ENCODE measurements around the gene ATP2B2. TPM values are rescaled to one million over a fixed set of nuclear protein-coding genes. Genes with fewer than 3 reads are reported as not detected.

The ATP2B2 gene
- total RNA-seq, 1 donor from 2014 or later = 0.09 TPM

- H3K27me3 ChIP-seq (ENCODE audit: low read depth) = no peaks in the 10 kb centered on the region
Measured at GRCh38 chr3:10484709-10485108, 20.7 kb downstream of the ATP2B2 start.

GRCh38 chr3:10483686-10484345 lies 21.6 kb downstream of the ATP2B2 start:
- DNase-seq (no peak), ATAC-seq (no peak)
- H3K9me3 ChIP-seq = no peaks in the 10 kb centered on the region
- H3K4me1 ChIP-seq = no peaks in the 10 kb centered on the region
- intact Hi-C loops (cut with DNase I) = no loop called here
- no peaks in the 10 kb centered on the region for H3K36me3 ChIP-seq
- no peak overlapping the region for H3K4me3 ChIP-seq
- TF ChIP-seq CTCF (IDR thresholded peaks at IDR 0.05) = no peak
- no peak overlapping the region for H3K27ac ChIP-seq
- H3K27me3 ChIP-seq (ENCODE audit: low read depth) = no peaks in the 10 kb centered on the region

More at GRCh38 chr3:10484709-10485108, 20.7 kb downstream of the ATP2B2 start:
- Histone ChIP-seq H3K9me3 (no peaks in the 10 kb centered on the region), H3K27ac (no peak overlapping the region), H3K36me3 (no peaks in the 10 kb centered on the region), H3K4me3 (no peak overlapping the region), H3K4me1 (no peaks in the 10 kb centered on the region)
- no peak for ATAC-seq
- no peak for TF ChIP-seq CTCF (IDR thresholded peaks at IDR 0.05)
- intact Hi-C loops (cut with DNase I) = no loop called here
- DNase-seq = no peak

GRCh38 chr3:10483364-10483675 lies 22.1 kb downstream of the ATP2B2 start:
- no peaks in the 10 kb centered on the region for H3K9me3 ChIP-seq
- H3K27ac ChIP-seq = no peak overlapping the region
- ATAC-seq (no peak), DNase-seq (no peak)
- H3K4me1 ChIP-seq = no peaks in the 10 kb centered on the region
- no peak overlapping the region for H3K4me3 ChIP-seq
- no peaks in the 10 kb centered on the region for H3K27me3 ChIP-seq (ENCODE audit: low read depth)
- intact Hi-C loops (cut with DNase I) = no loop called here
- no peaks in the 10 kb centered on the region for H3K36me3 ChIP-seq
- no peak for TF ChIP-seq CTCF (IDR thresholded peaks at IDR 0.05)

GRCh38 chr3:10482631-10483363 lies 22.6 kb downstream of the ATP2B2 start:
- ATAC-seq = no peak
- Histone ChIP-seq H3K36me3 (no peaks in the 10 kb centered on the region), H3K9me3 (no peaks in the 10 kb centered on the region), H3K27me3 (ENCODE audit: low read depth) (no peaks in the 10 kb centered on the region), H3K4me1 (no peaks in the 10 kb centered on the region), H3K4me3 (no peak overlapping the region), H3K27ac (no peak overlapping the region)
- intact Hi-C loops (cut with DNase I) = no loop called here
- TF ChIP-seq CTCF (IDR thresholded peaks at IDR 0.05) = no peak
- DNase-seq = no peak

GRCh38 chr3:10480871-10481378 lies 24.5 kb downstream of the ATP2B2 start:
- no peak overlapping the region for H3K4me3 ChIP-seq
- H3K4me1 ChIP-seq = no peaks in the 10 kb centered on the region
- no peak overlapping the region for H3K27ac ChIP-seq
- no peaks in the 10 kb centered on the region for H3K36me3 ChIP-seq
- ATAC-seq (no peak), DNase-seq (no peak)
- no peak for TF ChIP-seq CTCF (IDR thresholded peaks at IDR 0.05)
- intact Hi-C loops (cut with DNase I) = no loop called here
- no peaks in the 10 kb centered on the region for H3K27me3 ChIP-seq (ENCODE audit: low read depth)
- H3K9me3 ChIP-seq = no peaks in the 10 kb centered on the region
